Measurements from ENCODE around the gene RNF166.

The RNF166 gene

DNA sequence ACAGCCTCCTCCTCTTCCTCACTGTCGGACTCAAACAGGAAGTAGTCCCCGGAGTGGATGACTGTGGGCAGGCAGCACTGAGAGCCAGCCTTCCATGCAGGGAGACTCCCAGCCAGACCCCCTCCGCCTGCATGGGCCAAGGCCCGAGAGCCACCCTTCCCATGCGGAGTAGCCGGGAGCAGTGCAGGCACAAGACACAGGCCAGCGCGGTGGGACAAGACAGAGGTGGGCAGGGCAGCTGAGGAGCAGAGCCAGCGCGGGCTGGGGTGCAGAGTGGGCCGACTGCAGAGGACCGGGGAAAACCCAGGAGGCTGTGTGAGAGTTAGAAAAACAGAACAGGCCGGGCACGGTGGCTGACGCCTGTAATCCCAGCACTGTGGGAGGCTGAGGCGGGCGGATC lies 17.7 kb upstream of the RNF166 start:
- DNase-seq (ENCODE audit: low read depth) = no peak

DNA sequence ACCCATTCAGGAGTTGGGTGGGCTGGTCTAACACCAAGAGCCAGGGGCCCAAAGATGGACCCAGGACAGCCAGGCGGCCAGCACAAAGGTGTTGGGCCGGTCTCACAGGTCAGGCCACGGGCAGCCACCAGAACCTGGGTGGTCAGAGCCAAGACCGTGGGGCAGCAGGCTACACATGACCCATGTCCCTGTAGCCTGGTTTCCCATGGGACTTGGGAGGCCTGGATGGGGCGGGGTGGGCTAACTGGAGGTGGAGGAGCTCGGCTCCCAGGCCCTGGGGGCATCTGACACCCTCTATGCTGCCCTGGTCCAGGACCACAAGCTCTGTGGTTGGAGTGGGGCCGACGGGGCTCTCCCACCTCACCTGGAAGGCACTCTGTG lies 17.3 kb upstream of the RNF166 start:
- DNase-seq (ENCODE audit: low read depth) = no peak

- no peak for DNase-seq (ENCODE audit: low read depth)
These were observed 16.7 kb upstream of the RNF166 start for GRCh38 chr16:88722784-88723506.

DNA sequence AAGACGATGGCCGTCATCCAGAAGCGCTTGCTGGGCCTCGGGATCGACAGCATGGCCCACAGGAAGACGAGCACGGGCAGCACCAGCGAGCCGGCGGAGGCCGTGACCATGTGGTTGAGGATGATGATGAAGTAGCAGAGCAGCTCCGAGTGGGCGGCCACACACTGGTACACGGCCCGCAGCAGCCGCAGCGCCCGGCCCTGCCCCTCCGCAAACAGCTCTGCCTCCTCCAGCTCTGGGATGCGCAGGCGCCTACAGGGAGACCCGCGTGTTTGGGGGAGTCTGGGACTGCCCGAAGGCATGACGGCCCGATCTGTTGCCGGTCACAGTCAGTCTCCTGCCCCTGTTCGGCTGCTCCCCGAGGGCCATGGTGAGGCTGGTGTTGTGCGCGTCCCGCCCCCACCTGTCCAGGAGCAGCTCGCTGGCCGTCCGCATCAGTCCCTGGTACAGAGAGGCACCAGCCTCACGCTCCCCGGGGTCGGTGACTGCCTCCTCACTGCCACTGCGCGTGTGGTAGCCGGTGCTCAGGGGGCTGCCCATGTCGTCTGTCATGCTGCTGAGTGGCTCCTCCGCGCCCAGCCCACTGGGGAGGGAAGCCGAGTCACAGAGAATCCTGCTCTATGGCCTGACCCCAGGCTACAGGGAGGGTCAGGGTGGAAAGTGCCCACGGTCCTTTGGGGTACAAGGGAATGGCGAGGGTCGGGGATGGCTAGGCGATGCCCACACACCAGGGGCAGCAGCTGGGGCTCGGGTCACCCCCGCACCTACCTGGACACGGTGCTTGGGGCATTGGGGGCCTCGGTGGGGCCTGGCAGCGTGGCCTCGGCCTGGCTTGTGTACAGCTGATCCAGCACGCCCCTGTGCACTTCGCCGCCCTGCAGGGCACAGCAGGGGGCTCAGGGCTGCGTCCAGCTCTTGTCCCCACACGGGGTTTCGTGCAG lies 15.9 kb upstream of the RNF166 start:
- no peak for DNase-seq (ENCODE audit: low read depth)

- DNase-seq (ENCODE audit: low read depth) = no peak
These were observed 15.0 kb upstream of the RNF166 start for GRCh38 chr16:88721236-88721635.

- DNase-seq (ENCODE audit: low read depth) = no peak
These were observed 14.3 kb upstream of the RNF166 start for GRCh38 chr16:88720396-88720970.

GRCh38 chr16:88719933-88720296 lies 13.7 kb upstream of the RNF166 start:
- DNase-seq (ENCODE audit: low read depth) = no peak

- no peak for DNase-seq (ENCODE audit: low read depth)
These were observed 13.2 kb upstream of the RNF166 start for GRCh38 chr16:88719267-88719932.

DNA sequence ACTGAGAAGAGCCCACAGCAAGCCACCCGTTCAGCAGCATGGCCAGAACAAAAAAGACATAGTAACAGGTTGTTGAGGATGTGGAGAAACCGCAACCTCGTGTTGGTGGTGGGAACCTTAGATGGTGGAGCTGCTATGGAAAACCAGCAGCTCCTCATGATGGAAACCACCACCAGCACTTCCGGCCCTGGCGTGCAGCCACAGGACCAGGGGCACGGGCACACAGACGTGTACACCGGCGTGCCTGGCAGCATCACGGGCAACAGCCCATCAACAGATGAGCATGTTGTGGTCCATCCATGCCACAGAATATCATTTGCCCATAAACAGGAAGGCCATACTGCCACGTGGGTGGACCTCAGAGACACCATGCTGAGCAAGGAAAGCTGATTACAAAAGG lies 12.0 kb upstream of the RNF166 start:
- DNase-seq (ENCODE audit: low read depth) = no peak

DNA sequence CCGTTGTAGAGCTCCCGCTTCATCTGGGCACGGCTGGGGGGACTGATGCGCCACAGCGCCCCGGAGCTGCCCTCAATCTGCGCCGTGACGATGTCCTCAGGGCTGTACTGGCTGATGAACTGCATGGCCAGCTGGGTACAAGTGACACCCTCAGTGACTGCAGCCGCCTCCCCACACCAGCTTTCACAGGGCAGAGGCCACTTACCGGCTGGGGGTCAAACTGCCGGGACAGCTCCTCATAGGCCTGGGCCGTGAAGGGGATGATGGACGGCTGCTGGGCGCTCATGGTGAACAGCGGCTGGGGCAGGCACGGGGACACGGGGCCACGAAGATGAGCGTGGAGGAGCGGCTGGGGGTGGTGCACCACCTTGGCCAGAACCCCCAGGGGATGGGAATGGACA lies 10.4 kb upstream of the RNF166 start:
- DNase-seq (ENCODE audit: low read depth) = no peak

- DNase-seq (ENCODE audit: low read depth) = no peak
These were observed 10.0 kb upstream of the RNF166 start for GRCh38 chr16:88716201-88716600.

DNA sequence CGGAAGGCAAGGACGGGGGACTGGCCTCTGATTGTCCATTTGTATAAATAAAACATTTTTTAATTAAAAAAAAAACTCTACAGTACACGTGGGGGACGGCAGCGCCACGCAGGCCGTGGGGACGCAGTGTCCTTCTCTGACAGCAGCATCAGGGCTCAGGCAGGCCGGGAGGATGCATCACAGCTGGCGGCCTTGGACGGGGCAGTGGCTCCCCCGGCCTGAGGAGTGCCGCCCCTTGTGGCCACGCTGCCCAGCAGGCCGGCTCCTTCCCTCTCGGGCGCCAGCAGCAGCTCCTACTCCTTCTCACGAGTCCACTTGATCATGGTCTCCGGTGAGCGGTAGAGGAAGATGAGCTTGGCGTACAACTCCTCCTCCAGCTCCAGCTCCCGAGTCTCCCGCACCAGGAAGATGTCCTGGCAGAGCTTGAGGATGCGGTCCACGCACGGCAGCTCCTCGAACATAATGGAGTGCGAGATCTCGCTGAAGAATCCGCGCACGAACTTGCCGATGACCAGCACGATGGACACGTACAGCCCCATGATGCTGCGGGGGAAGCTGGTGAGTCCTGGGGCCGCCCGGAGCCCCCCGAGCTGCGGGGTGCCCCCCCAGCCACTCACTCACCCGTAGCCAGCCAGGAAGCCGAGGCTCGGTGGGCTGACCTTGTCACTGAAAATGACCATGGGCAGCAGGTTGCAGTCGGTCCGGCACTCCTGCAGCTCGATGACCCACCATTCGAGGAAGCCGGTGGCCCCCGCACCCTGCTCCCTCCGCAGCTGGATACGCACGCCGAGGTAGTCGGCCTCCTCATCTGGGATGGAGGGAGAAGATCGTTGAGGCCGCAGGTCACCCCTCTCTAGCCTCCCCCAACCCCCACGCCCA lies 9.3 kb upstream of the RNF166 start:
- DNase-seq (ENCODE audit: low read depth) = no peak

DNA sequence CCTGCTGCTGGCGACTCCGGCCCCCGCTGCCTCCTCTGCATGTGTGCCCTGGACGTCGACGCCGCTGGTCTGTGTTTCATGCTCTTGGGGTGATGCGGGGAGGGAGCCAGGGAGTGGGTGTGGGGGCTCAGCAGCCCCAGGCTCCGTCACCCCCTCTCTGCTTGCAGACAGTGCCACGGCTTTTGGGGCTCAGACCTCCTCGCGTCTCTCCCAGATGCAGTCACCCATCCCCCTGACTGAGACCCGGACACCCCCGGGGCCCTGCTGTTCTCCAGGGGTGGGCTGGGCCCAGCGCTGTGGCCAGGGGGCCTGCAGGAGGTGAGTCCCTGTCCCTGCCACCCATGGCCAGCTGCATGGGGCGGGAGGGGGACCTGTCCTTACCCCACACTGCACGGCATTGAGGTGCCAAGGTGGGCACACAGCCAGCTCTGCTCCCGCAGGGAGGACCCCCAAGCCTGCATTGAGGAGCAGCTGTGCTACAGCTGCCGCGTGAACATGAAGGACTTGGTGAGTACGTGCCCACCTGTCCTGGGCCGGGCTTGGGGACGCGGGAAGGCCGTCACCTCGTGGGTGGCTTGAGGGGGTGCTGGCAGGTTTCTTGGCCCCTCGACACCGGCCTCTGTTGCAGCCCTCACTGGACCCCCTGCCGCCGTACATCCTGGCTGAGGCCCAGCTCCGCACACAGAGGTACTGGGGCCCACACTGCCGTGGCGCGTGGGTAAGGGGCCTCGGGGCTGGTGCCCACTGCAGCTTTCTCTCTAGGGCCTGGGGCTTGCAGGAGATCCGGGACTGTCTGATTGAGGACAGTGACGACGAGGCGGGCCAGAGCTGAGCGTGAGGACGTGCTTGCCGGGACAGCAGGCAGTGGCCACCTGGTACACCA lies 8.5 kb upstream of the RNF166 start:
- DNase-seq (ENCODE audit: low read depth) = no peak

DNA sequence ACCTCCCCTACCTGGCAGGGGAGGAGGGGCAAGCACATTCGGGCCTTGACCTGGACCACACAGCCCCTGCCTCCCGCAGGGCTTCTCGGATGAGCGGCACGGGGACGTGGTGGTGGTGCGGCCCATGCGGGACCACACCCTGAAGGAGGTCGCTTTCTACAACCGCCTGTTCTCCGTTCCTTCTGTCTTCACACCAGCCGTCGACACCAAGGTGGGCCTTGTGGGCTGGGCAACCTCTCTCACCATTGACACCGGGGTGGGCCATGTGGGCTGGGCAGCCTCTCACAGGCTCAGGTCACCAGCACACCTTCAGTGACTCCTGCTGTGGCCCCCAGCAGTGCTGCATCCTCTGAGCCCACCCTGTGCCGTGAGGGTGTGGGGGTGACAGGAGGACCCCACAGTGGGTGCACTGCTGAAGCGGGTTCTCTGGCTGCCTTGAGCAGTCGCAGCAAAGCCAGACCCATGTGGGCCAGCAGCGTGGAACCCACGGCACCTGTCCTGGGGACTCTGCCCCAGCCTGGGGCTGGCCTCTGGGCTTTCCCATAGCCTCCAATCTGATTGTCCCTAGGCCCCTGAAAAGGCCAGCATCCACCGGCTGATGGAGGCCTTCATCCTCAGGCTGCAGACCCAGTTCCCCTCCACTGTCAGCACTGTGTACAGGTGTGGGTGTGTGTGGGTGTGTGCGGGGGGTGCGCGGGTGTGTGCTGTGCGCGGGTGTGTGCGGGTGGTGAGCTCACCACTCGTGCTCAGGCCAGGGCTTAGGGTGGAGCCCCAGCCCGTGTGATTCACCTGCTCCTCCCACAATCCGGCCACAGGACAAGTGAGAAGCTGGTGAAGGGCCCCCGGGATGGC lies 7.6 kb upstream of the RNF166 start:
- DNase-seq (ENCODE audit: low read depth) = no peak

GRCh38 chr16:88713054-88713453 lies 6.8 kb upstream of the RNF166 start:
- no peak for DNase-seq (ENCODE audit: low read depth)

- no peak for DNase-seq (ENCODE audit: low read depth)
These were observed 6.3 kb upstream of the RNF166 start for GRCh38 chr16:88712362-88712979.

DNA sequence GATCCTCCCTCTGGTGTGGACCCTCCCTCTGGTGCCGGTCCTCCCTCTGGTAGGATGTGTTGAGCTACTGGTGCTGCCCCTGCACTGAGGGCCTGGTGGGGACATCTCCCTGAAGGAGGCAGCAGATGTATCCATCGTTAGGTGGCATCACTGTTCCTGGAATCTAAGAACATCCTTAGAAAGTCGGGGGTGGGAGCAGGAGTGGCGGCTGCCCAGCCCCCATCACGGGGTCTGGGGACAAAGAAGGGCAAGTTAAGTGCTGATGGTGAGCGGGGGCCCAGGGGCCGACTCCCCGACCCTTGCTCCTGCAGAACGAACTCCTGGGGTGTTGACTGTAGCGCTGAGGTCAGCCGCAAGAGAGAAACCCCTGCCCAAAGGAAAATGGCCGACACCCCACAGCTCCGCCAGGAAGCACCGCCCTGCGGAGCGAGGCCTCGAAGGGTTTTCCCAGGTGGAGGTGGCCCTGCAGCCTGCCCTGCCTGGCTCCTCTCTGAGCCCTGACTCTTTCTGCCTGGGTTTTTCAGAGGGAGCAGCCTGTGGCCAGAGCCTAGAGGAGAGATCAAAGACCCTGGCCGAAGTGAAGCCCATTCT lies 5.6 kb upstream of the RNF166 start:
- DNase-seq (ENCODE audit: low read depth) = no peak

GRCh38 chr16:88710556-88710955 lies 4.3 kb upstream of the RNF166 start:
- DNase-seq (ENCODE audit: low read depth) = no peak

All from GM04503 (cell line).